GM12878 (cell line): ENCODE data around the gene GAK. TPM values are rescaled to one million over a fixed set of nuclear protein-coding genes. Genes with fewer than 3 reads are reported as not detected.

Source experiments
- ATAC-seq: fragments of 200-7000 bp; cut with Tn5 transposase; 3 replicates; pipeline ENCODE4 v1.9.1; 2020; ENCODE audit warnings: mild to moderate bottlenecking, moderate library complexity
- BruUV-seq: library from RNA; stranded (reverse); fragments of 400-500 nt; replicated peaks from 2 replicates; lab custom pipeline; 2021; lab: Mats Ljungman, UMichigan
- CTCF ChIA-PET: fragments of 300-600 bp; sonication (Branson Sonifier 250); formaldehyde crosslinking; extraction: SDS; loops from one replicate; lab custom pipeline; 2021; ENCODE audit warnings: inconsistent platforms; lab: Yijun Ruan, JAX
- POLR2A ChIA-PET: fragments of 350-600 bp; formaldehyde crosslinking; extraction: SDS; loops from one replicate; lab custom pipeline; 2021; ENCODE audit warnings: inconsistent platforms; lab: Charles Lee
- RAD21 ChIA-PET: fragments of 300-600 bp; sonication (Branson Sonifier 250); formaldehyde crosslinking; loops from one replicate; lab custom pipeline; 2023; ENCODE audit warnings: antibody characterized with exemption; ENCODE audit not compliant: unreplicated experiment; lab: Charles Lee
- SMC1A ChIA-PET: fragments of 300-600 bp; sonication (Branson Sonifier 250); formaldehyde crosslinking; loops from one replicate; lab custom pipeline; 2023; ENCODE audit not compliant: unreplicated experiment, uncharacterized antibody; lab: Charles Lee
- DNase-seq: peaks from one replicate; pipeline ENCODE4 v3.0.0-alpha.2; 2011; ENCODE audit warnings: low read depth, low spot score
- FAIRE-seq: peaks from 3 replicates; lab custom pipeline; 2011; peaks lifted over from hg19 to GRCh38; lab: Jason Lieb, UNC
- H2AFZ ChIP-seq: 2 replicates; pipeline ENCODE4 v1.6.0; 2011; ENCODE audit warnings: low read depth, low read length, control low read depth; ENCODE audit not compliant: control insufficient read depth
- H3K27ac ChIP-seq: 2 replicates; pipeline ENCODE4 v1.5.1; 2011; ENCODE audit warnings: control low read depth; ENCODE audit not compliant: control insufficient read depth, insufficient read depth
- H3K27me3 ChIP-seq, 2 experiments: replicated peaks in 1 of 2; 2 replicates each; pipeline versions ENCODE4 v1.6.0 to v1.6.1; 2011; ENCODE audit warnings: low read length in 1 of 2; ENCODE audit not compliant: control insufficient read depth in 2 of 2, insufficient read depth in 2 of 2
- H3K36me3 ChIP-seq, 2 experiments: 2 replicates each; pipeline ENCODE4 v1.5.1; 2011; ENCODE audit warnings: low read length in 1 of 2; ENCODE audit not compliant: control insufficient read depth in 2 of 2, insufficient read depth in 2 of 2
- H3K4me1 ChIP-seq: 2 replicates; pipeline ENCODE4 v1.6.1; 2011; ENCODE audit warnings: mild to moderate bottlenecking, low read length, moderate library complexity, mixed read lengths; ENCODE audit not compliant: control insufficient read depth, insufficient read depth
- H3K4me2 ChIP-seq: 2 replicates; pipeline ENCODE4 v1.6.0; 2011; ENCODE audit warnings: control low read depth; ENCODE audit not compliant: control insufficient read depth, insufficient read depth
- H3K4me3 ChIP-seq: fragments of 200-600 bp; sonication (generic); 2 replicates; pipeline ENCODE4 v1.5.1; 2016
- H3K79me2 ChIP-seq: 2 replicates; pipeline ENCODE4 v1.6.0; 2011; ENCODE audit warnings: low read length; ENCODE audit not compliant: control insufficient read depth, insufficient read depth
- H3K9ac ChIP-seq: 2 replicates; pipeline ENCODE4 v1.8.0; 2011; ENCODE audit warnings: low read length, control low read depth, mixed read lengths; ENCODE audit not compliant: control insufficient read depth, insufficient read depth
- H3K9me3 ChIP-seq: replicated peaks from 3 replicates; pipeline ENCODE4 v1.5.1; 2011; ENCODE audit warnings: mild to moderate bottlenecking, low read length; ENCODE audit not compliant: control insufficient read depth, insufficient read depth
- H4K20me1 ChIP-seq: 2 replicates; pipeline ENCODE4 v1.6.0; 2011; ENCODE audit not compliant: control insufficient read depth, insufficient read depth
- BMI1 ChIP-seq: fragments of 450-650 bp; IDR thresholded peaks from 2 replicates; pipeline ENCODE4 v1.6.1; 2016; ENCODE audit warnings: mild to moderate bottlenecking, moderate library complexity, borderline replicate concordance
- MYC ChIP-seq: IDR thresholded peaks from 2 replicates; pipeline ENCODE4 v1.6.1; 2011; ENCODE audit warnings: mild to moderate bottlenecking, low read length, moderate library complexity, inconsistent platforms; ENCODE audit not compliant: insufficient read depth, insufficient replicate concordance, insufficient read length, severe bottlenecking
- NFYB ChIP-seq: IDR thresholded peaks from 2 replicates; pipeline ENCODE4 v1.6.1; 2011; ENCODE audit warnings: low read depth, mild to moderate bottlenecking, low read length, improper control_type of control experiment, moderate library complexity; ENCODE audit not compliant: insufficient read depth
- POLR2A ChIP-seq: IDR thresholded peaks from 2 replicates; pipeline ENCODE4 v1.6.1; 2011; ENCODE audit warnings: low read depth, mild to moderate bottlenecking, low read length
- POLR2AphosphoS5 ChIP-seq: IDR thresholded peaks from 2 replicates; pipeline ENCODE4 v1.6.1; 2011; ENCODE audit warnings: mild to moderate bottlenecking, low read length, inconsistent platforms
- YBX1 ChIP-seq: fragments of 450-650 bp; IDR thresholded peaks from 2 replicates; pipeline ENCODE4 v1.6.1; 2016; ENCODE audit warnings: antibody characterized with exemption
- ZNF24 ChIP-seq: fragments of 450-650 bp; IDR thresholded peaks from 2 replicates; pipeline ENCODE4 v1.6.1; 2017; ENCODE audit warnings: antibody characterized with exemption, mild to moderate bottlenecking
- ZNF384 ChIP-seq: IDR thresholded peaks from 2 replicates; pipeline ENCODE4 v1.6.1; 2012; ENCODE audit warnings: low read depth, mild to moderate bottlenecking, low read length, improper control_type of control experiment, borderline replicate concordance
- ZNF622 ChIP-seq: fragments of 450-650 bp; IDR thresholded peaks from 2 replicates; pipeline ENCODE4 v1.6.1; 2017; ENCODE audit warnings: mild to moderate bottlenecking, inconsistent platforms
- WGBS: methylation state at CpG from one replicate; pipeline ENCODE4 v1.1.6; 2016; ENCODE audit warnings: low lambda C conversion rate; ENCODE audit not compliant: insufficient replicate concordance, insufficient coverage; ENCODE audit errors: missing lambda C conversion rate; 5-methylcytosine and 5-hydroxymethylcytosine counted together
- in situ Hi-C: fragments of 300-500 bp; cut with MboI; formaldehyde crosslinking; loops from 9 replicates; pipeline ENCODE4 v1.14.3; 2018; ENCODE audit warnings: mixed read lengths
- intact Hi-C: fragments of 100-400 bp; cut with micrococcal nuclease; formaldehyde crosslinking; loops from one replicate; pipeline ENCODE4 v1.14.2; 2022; ENCODE audit not compliant: unreplicated experiment
- polyA plus RNA-seq, 11 experiments: library from polyadenylated mRNA; depleted of rRNA in 4 of 11; unstranded in 6 of 11; stranded (reverse) in 5 of 11; fragments of >200 nt; fragmentation: Nextera tagmentation in 4 of 11; fragmentation: Illumina TruSeq in 1 of 11; extraction: Ambion mirVana in 4 of 11; extraction: Trizol in 1 of 11; gene quantifications; 1 replicate in 1 of 11; 2 replicates in 10 of 11; pipeline versions ENCODE4 v1.2.1 to v1.2.3, GENCODE V29; 2011 to 2016; ENCODE audit warnings: inconsistent platforms in 2 of 11, missing spikeins in 2 of 11, low read depth in 1 of 11
- total RNA-seq, 4 experiments: library from RNA; depleted of rRNA in 3 of 4; stranded (reverse); fragments of >200 nt in 3 of 4; fragmentation: Illumina TruSeq in 1 of 4; extraction: Trizol in 1 of 4; gene quantifications; 2 replicates each; pipeline versions ENCODE4 v1.2.1 to v1.2.3, GENCODE V29; 2013 to 2021
- TF ChIP-seq, protein P1 (sequence below): IDR thresholded peaks from 2 replicates; pipeline ENCODE4 v1.6.1; 2012; ENCODE audit warnings: mild to moderate bottlenecking, low read depth, low read length
- TF ChIP-seq, protein P2 (sequence below): fragments of 450-650 bp; IDR thresholded peaks from 2 replicates; pipeline ENCODE4 v1.6.1; 2017; ENCODE audit warnings: low read depth, mild to moderate bottlenecking, moderate library complexity
- TF ChIP-seq, protein P3 (sequence below): fragments of 450-650 bp; IDR thresholded peaks from 2 replicates; pipeline ENCODE4 v1.6.1; 2017; ENCODE audit warnings: mild to moderate bottlenecking, moderate library complexity

The GAK gene
- total and polyA plus RNA-seq, 10 of the 15 experiments (the other 5 are each of a cell fraction or from before 2014, with no cell fraction given), result 0.82 to 127 (median 53.8) TPM

DNA sequence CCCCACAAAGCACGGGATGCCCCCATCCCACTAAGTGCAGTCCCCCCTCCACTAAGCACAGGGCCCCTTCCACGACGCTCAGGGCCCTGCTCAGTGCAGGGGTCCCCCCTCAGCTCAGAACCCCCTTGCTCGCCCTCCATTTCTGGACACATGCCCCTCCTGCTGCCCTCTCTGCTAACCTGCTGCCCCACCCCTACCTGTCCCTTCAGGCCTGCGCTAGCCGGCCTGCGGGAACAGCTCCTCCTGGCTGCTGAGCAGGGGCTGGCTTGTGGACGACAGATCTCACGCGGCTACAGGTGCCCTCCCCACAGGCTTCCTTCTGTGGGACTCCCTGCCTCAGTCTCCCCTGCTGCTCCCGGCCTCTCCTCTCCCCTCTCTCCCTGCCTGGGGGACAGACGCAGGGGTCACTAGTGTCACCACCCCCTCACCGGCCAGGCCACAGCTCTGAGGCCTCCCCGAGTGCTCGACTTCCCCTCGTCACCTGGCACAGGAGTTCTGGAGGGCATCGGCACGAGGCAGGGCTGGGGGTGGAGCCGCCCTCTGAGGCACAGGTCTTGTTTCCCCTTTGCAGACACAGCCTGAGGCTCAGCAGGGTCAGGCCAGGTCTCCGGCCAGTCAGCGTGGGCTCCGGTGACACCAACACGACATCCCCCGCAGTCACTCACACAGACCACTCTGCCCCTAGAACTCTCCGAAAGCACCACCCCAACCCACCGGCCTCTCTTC lies 21.6 kb downstream of the GAK start:
- Histone ChIP-seq H3K27me3 (no peaks in the 10 kb centered on the region), H3K4me1 (peaks cover 6% of the 10 kb centered on the region; the same call in 1 of the 2 replicates), H3K27ac (no peak overlapping the region), H3K4me2 (no peak overlapping the region), H4K20me1 (no peaks in the 10 kb centered on the region), H3K9me3 (no peaks in the 10 kb centered on the region; the same call in 2 of the 3 replicates), H3K36me3 (peaks cover 16 to 42% of the 10 kb centered on the region in 2 experiments), H3K9ac (no peak overlapping the region), H3K79me2 (peaks cover 11% of the 10 kb centered on the region), H3K4me3 (no peak overlapping the region), H2AFZ (no peak overlapping the region)
- no peak for DNase-seq
- intact Hi-C loops, result no loop called here
- TF ChIP-seq POLR2A (peak; percentile 34; the same call in 1 of the 2 replicates), MYC (no peak), ZNF384 (no peak), ZNF622 (no peak), ZNF24 (no peak), POLR2AphosphoS5 (peak; percentile 27; the same call in 1 of the 2 replicates), NFYB (no peak), YBX1 (no peak), BMI1 (no peak)
- TF ChIP-seq, protein P1, sequence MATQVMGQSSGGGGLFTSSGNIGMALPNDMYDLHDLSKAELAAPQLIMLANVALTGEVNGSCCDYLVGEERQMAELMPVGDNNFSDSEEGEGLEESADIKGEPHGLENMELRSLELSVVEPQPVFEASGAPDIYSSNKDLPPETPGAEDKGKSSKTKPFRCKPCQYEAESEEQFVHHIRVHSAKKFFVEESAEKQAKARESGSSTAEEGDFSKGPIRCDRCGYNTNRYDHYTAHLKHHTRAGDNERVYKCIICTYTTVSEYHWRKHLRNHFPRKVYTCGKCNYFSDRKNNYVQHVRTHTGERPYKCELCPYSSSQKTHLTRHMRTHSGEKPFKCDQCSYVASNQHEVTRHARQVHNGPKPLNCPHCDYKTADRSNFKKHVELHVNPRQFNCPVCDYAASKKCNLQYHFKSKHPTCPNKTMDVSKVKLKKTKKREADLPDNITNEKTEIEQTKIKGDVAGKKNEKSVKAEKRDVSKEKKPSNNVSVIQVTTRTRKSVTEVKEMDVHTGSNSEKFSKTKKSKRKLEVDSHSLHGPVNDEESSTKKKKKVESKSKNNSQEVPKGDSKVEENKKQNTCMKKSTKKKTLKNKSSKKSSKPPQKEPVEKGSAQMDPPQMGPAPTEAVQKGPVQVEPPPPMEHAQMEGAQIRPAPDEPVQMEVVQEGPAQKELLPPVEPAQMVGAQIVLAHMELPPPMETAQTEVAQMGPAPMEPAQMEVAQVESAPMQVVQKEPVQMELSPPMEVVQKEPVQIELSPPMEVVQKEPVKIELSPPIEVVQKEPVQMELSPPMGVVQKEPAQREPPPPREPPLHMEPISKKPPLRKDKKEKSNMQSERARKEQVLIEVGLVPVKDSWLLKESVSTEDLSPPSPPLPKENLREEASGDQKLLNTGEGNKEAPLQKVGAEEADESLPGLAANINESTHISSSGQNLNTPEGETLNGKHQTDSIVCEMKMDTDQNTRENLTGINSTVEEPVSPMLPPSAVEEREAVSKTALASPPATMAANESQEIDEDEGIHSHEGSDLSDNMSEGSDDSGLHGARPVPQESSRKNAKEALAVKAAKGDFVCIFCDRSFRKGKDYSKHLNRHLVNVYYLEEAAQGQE, result no peak
- TF ChIP-seq, protein P2, sequence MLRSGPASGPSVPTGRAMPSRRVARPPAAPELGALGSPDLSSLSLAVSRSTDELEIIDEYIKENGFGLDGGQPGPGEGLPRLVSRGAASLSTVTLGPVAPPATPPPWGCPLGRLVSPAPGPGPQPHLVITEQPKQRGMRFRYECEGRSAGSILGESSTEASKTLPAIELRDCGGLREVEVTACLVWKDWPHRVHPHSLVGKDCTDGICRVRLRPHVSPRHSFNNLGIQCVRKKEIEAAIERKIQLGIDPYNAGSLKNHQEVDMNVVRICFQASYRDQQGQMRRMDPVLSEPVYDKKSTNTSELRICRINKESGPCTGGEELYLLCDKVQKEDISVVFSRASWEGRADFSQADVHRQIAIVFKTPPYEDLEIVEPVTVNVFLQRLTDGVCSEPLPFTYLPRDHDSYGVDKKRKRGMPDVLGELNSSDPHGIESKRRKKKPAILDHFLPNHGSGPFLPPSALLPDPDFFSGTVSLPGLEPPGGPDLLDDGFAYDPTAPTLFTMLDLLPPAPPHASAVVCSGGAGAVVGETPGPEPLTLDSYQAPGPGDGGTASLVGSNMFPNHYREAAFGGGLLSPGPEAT, result no peak
- TF ChIP-seq, protein P3, sequence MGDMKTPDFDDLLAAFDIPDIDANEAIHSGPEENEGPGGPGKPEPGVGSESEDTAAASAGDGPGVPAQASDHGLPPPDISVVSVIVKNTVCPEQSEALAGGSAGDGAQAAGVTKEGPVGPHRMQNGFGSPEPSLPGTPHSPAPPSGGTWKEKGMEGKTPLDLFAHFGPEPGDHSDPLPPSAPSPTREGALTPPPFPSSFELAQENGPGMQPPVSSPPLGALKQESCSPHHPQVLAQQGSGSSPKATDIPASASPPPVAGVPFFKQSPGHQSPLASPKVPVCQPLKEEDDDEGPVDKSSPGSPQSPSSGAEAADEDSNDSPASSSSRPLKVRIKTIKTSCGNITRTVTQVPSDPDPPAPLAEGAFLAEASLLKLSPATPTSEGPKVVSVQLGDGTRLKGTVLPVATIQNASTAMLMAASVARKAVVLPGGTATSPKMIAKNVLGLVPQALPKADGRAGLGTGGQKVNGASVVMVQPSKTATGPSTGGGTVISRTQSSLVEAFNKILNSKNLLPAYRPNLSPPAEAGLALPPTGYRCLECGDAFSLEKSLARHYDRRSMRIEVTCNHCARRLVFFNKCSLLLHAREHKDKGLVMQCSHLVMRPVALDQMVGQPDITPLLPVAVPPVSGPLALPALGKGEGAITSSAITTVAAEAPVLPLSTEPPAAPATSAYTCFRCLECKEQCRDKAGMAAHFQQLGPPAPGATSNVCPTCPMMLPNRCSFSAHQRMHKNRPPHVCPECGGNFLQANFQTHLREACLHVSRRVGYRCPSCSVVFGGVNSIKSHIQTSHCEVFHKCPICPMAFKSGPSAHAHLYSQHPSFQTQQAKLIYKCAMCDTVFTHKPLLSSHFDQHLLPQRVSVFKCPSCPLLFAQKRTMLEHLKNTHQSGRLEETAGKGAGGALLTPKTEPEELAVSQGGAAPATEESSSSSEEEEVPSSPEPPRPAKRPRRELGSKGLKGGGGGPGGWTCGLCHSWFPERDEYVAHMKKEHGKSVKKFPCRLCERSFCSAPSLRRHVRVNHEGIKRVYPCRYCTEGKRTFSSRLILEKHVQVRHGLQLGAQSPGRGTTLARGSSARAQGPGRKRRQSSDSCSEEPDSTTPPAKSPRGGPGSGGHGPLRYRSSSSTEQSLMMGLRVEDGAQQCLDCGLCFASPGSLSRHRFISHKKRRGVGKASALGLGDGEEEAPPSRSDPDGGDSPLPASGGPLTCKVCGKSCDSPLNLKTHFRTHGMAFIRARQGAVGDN, result no peak
- POLR2A ChIA-PET, result no interaction called here
- 97% methylated on average over 26 of the region's 26 CpGs for WGBS
- SMC1A ChIA-PET, result interaction anchor here (1.1 kb wide), 1 partner anchor 19 kb away, joined by 4 read pairs; no protein-coding TSS in a partner anchor
- no peak for ATAC-seq
- in situ Hi-C loops, result no loop called here
- CTCF ChIA-PET, result no interaction called here
- BruUV-seq, result no TSS peak
- RAD21 ChIA-PET, result no interaction called here
- no peak for FAIRE-seq
